GM18868 (cell line): ENCODE results near the gene ABHD5.

Source experiments
- ATAC-seq: cut with Tn5 transposase; IDR thresholded peaks from one replicate; pipeline ENCODE4 v1.9.1; 2021; ENCODE audit warnings: mild to moderate bottlenecking, moderate library complexity; ENCODE audit not compliant: unreplicated experiment

The ABHD5 gene

GRCh38 chr3:43709022-43709421 is 18.3 kb downstream of the ABHD5 start:
- no peak for ATAC-seq

GRCh38 chr3:43710607-43711006 is 19.9 kb downstream of the ABHD5 start:
- ATAC-seq, result no peak

GRCh38 chr3:43718296-43718695 is 27.6 kb downstream of the ABHD5 start:
- ATAC-seq, result no peak

- no peak for ATAC-seq
Measured at GRCh38 chr3:43723121-43723734, 32.5 kb downstream of the ABHD5 start.

- ATAC-seq, result no peak
Measured at GRCh38 chr3:43726521-43726920, 35.8 kb downstream of the ABHD5 start.

GRCh38 chr3:43727930-43728329 is 37.2 kb downstream of the ABHD5 start:
- ATAC-seq, result no peak

- no peak for ATAC-seq
Measured at GRCh38 chr3:43728476-43728875, 37.7 kb downstream of the ABHD5 start.

GRCh38 chr3:43728947-43729346 is 38.2 kb downstream of the ABHD5 start:
- ATAC-seq, result no peak

- ATAC-seq, result no peak
Measured at GRCh38 chr3:43729707-43730414, 39.1 kb downstream of the ABHD5 start.

GRCh38 chr3:43732747-43733425 is 42.1 kb downstream of the ABHD5 start:
- no peak for ATAC-seq

- ATAC-seq, result no peak
Measured at GRCh38 chr3:43733459-43734384, 43.0 kb downstream of the ABHD5 start.

- no peak for ATAC-seq
Measured at GRCh38 chr3:43734685-43735084, 43.9 kb downstream of the ABHD5 start.

- no peak for ATAC-seq
Measured at GRCh38 chr3:43735618-43736017, 44.9 kb downstream of the ABHD5 start.

GRCh38 chr3:43736558-43737440 is 46.1 kb downstream of the ABHD5 start:
- no peak for ATAC-seq

- ATAC-seq, result no peak
Measured at GRCh38 chr3:43738305-43738704, 47.6 kb downstream of the ABHD5 start.

- ATAC-seq, result no peak
Measured at GRCh38 chr3:43742920-43743319, 52.2 kb downstream of the ABHD5 start.

GRCh38 chr3:43747641-43748040 is 56.9 kb downstream of the ABHD5 start:
- ATAC-seq, result no peak

- ATAC-seq, result no peak
Measured at GRCh38 chr3:43748179-43748578, 57.4 kb downstream of the ABHD5 start.

- no peak for ATAC-seq
Measured at GRCh38 chr3:43748645-43749044, 57.9 kb downstream of the ABHD5 start.

- ATAC-seq, result no peak
Measured at GRCh38 chr3:43752905-43753304, 62.2 kb downstream of the ABHD5 start.
